ENCODE measurements around the gene PROZ. TPM values are rescaled to one million over a fixed set of nuclear protein-coding genes. Genes with fewer than 3 reads are reported as not detected.

The PROZ gene
- total and polyA plus RNA-seq, 2 of the 13 experiments (the other 11 are each of a cell fraction or from before 2014, with no cell fraction given), result 5.6 to 22.5 TPM

- Histone ChIP-seq H3K79me2 (ENCODE audit: insufficient read depth, low read length) (peaks cover 2% of the 10 kb centered on the region), H3K4me3 (replicated peaks in 1 of 3; ENCODE audit: insufficient read depth in 1 of 3, low read depth in 2 of 3, low read length in 3 of 3) (no peak overlapping the region), H3K4me1 (ENCODE audit: insufficient read depth, low read length) (peaks cover 21% of the 10 kb centered on the region; the same call in 1 of the 2 replicates), H2AFZ (ENCODE audit: low read length) (no peak overlapping the region), H3K36me3 (replicated peaks in 1 of 2; ENCODE audit: control insufficient read depth in 1 of 2, insufficient read depth in 2 of 2, low read length in 2 of 2) (peaks cover 2 to 22% of the 10 kb centered on the region in 2 experiments; a peak in 4 of 5 replicates), H3K27me3 (ENCODE audit: control insufficient read depth in 1 of 2, insufficient read depth in 2 of 2, low read length in 2 of 2) (no peaks in the 10 kb centered on the region), H4K20me1 (ENCODE audit: insufficient read depth, low read length) (no peaks in the 10 kb centered on the region; the same call in none of the 2 replicates), H3K9ac (ENCODE audit: insufficient read depth, low read depth, low read length) (no peak overlapping the region), H3K9me3 (ENCODE audit: low read length) (no peaks in the 10 kb centered on the region), H3K4me2 (ENCODE audit: low read depth, low read length) (no peak overlapping the region), H3K27ac (ENCODE audit: extremely low read length, insufficient read depth, low read length) (no peak overlapping the region)
- intact Hi-C loops (cut with micrococcal nuclease; ENCODE audit: unreplicated experiment) (no loop called here), in situ Hi-C loops (cut with HindIII; ENCODE audit: extremely low pct_ligation_motif_present, low pct_unique_long_range_greater_than_20kb) (no loop called here)
- DNase-seq (ENCODE audit: low spot score) (no peak), ATAC-seq (no peak), FAIRE-seq (no peak)
- POLR2A ChIA-PET, result no interaction called here
- CTCF ChIA-PET (ENCODE audit: low intra/inter-chr PET ratio, low total read pairs), result no interaction called here
- no TSS peak for BruUV-seq (replicated peaks)
- WGBS (ENCODE audit: low lambda C conversion rate), result 97% methylated on average over 41 of the region's 60 CpGs
- TF ChIP-seq YY1 (IDR thresholded peaks at IDR 0.05; ENCODE audit: insufficient read depth, insufficient replicate concordance, low read depth, low read length) (no peak), ZNF3 (CRISPR knock-in tag; IDR thresholded peaks at IDR 0.05) (no peak), RNF219 (CRISPR knock-in tag; IDR thresholded peaks at IDR 0.05) (no peak), ZNF17 (CRISPR knock-in tag; IDR thresholded peaks at IDR 0.05) (no peak), FOXM1 (CRISPR knock-in tag; IDR thresholded peaks at IDR 0.05) (no peak), ZNF687 (CRISPR knock-in tag; IDR thresholded peaks at IDR 0.05) (peak; percentile 15; the same call in 1 of the 2 replicates), ZNF788 (CRISPR knock-in tag; IDR thresholded peaks at IDR 0.05; ENCODE audit: borderline replicate concordance) (no peak), CHD2 (IDR thresholded peaks at IDR 0.05; ENCODE audit: low read depth, low read length) (no peak), ZNF737 (CRISPR knock-in tag; IDR thresholded peaks at IDR 0.05; ENCODE audit: borderline replicate concordance) (no peak), PRDM10 (CRISPR knock-in tag; IDR thresholded peaks at IDR 0.05; ENCODE audit: low read depth) (no peak), ZNF569 (CRISPR knock-in tag; IDR thresholded peaks at IDR 0.05; ENCODE audit: borderline replicate concordance) (no peak), AGO2 (optimal IDR thresholded peaks at IDR 0.05; ENCODE audit: low read depth, low read length) (peak; percentile 66), ZNF101 (CRISPR knock-in tag; IDR thresholded peaks at IDR 0.05; ENCODE audit: borderline replicate concordance, low read depth) (no peak)
Observed at GRCh38 chr13:113129921-113130750, 28.3 kb upstream of the PROZ start.

Data from HepG2 (cell line).